OCI-LY3 (cell line): ENCODE data around the gene REXO4.

Experiments used
- H2AFZ ChIP-seq: fragments of 200-600, 300-600 bp; shearing (Covaris generic); 2 replicates; pipeline ENCODE4 v1.6.0; 2014; ENCODE audit warnings: antibody characterized with exemption, low read depth, low read length
- H3K27ac ChIP-seq: fragments of 200-600, 300-600 bp; sonication (generic); 2 replicates; pipeline ENCODE4 v1.5.1; 2014; ENCODE audit warnings: mild to moderate bottlenecking, low read length, moderate library complexity, mixed read lengths
- H3K27me3 ChIP-seq: fragments of 200-600, 300-600 bp; sonication (generic); 2 replicates; pipeline ENCODE4 v1.6.1; 2014; ENCODE audit warnings: low read depth, low read length, mixed read lengths
- H3K36me3 ChIP-seq: fragments of 200-600, 300-600 bp; sonication (generic); replicated peaks from 2 replicates; pipeline ENCODE3; 2014; ENCODE audit warnings: low read depth, low read length, mixed read lengths
- H3K4me1 ChIP-seq: fragments of 300-600, 200-600 bp; sonication (generic); 2 replicates; pipeline ENCODE4 v1.6.1; 2014; ENCODE audit warnings: low read length, mixed read lengths
- H3K4me2 ChIP-seq: fragments of 200-600, 300-600 bp; sonication (generic); 2 replicates; pipeline ENCODE4 v1.6.1; 2014; ENCODE audit warnings: low read length, mixed read lengths
- H3K4me3 ChIP-seq: fragments of 300-600, 200-600 bp; sonication (generic); 2 replicates; pipeline ENCODE4 v1.5.1; 2014; ENCODE audit warnings: antibody characterized with exemption, mild to moderate bottlenecking, low read length, moderate library complexity
- H3K79me2 ChIP-seq: fragments of 300-600, 200-600 bp; shearing (Covaris generic); 2 replicates; pipeline ENCODE4 v1.6.1; 2014; ENCODE audit warnings: mild to moderate bottlenecking, low read length, mixed read lengths
- H3K9ac ChIP-seq: fragments of 300-600, 200-600 bp; shearing (Covaris generic); 2 replicates; pipeline ENCODE4 v1.6.0; 2014; ENCODE audit warnings: mild to moderate bottlenecking, low read length, moderate library complexity
- H3K9me3 ChIP-seq: fragments of 200-600, 300-600 bp; shearing (Covaris generic); 2 replicates; pipeline ENCODE4 v1.6.1; 2014; ENCODE audit warnings: low read length, mixed read lengths; ENCODE audit not compliant: insufficient read depth
- H4K20me1 ChIP-seq: fragments of 200-600, 300-600 bp; sonication (generic); 2 replicates; pipeline ENCODE4 v1.6.1; 2016; ENCODE audit warnings: low read length, mixed read lengths; ENCODE audit not compliant: insufficient read depth
- EZH2phosphoT487 ChIP-seq: fragments of 200-600 bp; shearing (Covaris generic); IDR thresholded peaks from 2 replicates; pipeline ENCODE4 v1.6.1; 2018; ENCODE audit warnings: antibody characterized with exemption, mixed run types, low read depth
- TF ChIP-seq, protein P1 (sequence below): fragments of 200-600, 300-600 bp; sonication (generic); IDR thresholded peaks from 2 replicates; pipeline ENCODE4 v1.5.1; 2014; ENCODE audit warnings: antibody characterized with exemption, low read length, low read depth

Gene REXO4

DNA sequence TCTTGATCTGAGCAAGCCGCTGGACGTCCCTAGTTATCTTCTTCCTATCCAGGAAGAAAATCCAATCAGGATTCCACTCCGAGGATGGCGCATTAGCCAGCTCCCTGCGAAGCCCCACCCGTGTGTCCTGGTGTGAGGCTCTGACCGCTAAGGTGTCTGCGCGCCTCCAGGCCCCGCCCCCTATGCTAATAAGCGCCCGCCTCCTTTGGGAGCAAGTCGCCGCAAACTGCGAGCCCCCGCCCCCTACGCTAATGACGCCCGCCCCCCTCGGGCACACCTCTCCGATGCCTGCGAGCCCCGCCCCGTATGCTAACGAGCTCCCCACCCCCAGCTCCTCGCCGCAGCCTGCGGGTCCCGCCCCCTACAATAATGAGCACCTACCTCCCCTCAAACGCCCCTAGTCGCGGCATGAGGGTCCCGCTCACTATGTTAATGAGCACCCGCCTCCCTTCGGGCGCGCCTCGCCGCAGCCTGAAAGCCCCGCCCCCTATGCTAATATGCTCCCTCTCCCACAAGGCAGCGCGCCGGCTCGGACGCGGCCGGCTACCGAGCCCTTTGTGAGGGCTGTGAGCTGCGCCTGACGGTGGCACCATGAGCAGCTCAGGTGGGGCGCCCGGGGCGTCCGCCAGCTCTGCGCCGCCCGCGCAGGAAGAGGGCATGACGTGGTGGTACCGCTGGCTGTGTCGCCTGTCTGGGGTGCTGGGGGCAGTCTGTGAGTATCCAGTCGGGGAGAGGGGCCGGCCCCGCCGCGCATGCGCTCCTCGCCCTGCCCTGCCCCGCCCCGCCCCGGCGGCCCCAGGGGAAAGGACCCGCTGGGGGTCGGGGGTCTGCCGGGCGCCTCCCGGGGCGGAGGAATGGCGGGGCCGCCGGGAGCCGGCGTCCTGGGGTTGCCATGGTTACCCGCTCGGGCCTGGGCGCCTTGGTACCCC, 41.9 kb upstream of the REXO4 start, which contains the start of gene CACFD1:
Gene CACFD1 (plus strand): TSS at position 503 of the 929 bp plus-strand sequence. CDS start 89 bp downstream, at position 592.
- Histone ChIP-seq H3K4me1 (peaks cover 20% of the 10 kb centered on the region), H3K27ac (peak within 1 kb of the TSS; percentile 59), H3K4me2 (peak within 1 kb of the TSS; percentile 94), H3K4me3 (peak within 1 kb of the TSS; percentile 83), H3K9ac (peak within 1 kb of the TSS; percentile 73), H3K36me3 (no peaks in the 10 kb centered on the region), H3K27me3 (peaks cover 20% of the 10 kb centered on the region), H3K9me3 (no peaks in the 10 kb centered on the region), H4K20me1 (no peaks in the 10 kb centered on the region), H3K79me2 (no peaks in the 10 kb centered on the region), H2AFZ (peak within 1 kb of the TSS; percentile 80)
- no peak for TF ChIP-seq EZH2phosphoT487
- TF ChIP-seq, protein P1, sequence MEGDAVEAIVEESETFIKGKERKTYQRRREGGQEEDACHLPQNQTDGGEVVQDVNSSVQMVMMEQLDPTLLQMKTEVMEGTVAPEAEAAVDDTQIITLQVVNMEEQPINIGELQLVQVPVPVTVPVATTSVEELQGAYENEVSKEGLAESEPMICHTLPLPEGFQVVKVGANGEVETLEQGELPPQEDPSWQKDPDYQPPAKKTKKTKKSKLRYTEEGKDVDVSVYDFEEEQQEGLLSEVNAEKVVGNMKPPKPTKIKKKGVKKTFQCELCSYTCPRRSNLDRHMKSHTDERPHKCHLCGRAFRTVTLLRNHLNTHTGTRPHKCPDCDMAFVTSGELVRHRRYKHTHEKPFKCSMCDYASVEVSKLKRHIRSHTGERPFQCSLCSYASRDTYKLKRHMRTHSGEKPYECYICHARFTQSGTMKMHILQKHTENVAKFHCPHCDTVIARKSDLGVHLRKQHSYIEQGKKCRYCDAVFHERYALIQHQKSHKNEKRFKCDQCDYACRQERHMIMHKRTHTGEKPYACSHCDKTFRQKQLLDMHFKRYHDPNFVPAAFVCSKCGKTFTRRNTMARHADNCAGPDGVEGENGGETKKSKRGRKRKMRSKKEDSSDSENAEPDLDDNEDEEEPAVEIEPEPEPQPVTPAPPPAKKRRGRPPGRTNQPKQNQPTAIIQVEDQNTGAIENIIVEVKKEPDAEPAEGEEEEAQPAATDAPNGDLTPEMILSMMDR: no peak

DNA sequence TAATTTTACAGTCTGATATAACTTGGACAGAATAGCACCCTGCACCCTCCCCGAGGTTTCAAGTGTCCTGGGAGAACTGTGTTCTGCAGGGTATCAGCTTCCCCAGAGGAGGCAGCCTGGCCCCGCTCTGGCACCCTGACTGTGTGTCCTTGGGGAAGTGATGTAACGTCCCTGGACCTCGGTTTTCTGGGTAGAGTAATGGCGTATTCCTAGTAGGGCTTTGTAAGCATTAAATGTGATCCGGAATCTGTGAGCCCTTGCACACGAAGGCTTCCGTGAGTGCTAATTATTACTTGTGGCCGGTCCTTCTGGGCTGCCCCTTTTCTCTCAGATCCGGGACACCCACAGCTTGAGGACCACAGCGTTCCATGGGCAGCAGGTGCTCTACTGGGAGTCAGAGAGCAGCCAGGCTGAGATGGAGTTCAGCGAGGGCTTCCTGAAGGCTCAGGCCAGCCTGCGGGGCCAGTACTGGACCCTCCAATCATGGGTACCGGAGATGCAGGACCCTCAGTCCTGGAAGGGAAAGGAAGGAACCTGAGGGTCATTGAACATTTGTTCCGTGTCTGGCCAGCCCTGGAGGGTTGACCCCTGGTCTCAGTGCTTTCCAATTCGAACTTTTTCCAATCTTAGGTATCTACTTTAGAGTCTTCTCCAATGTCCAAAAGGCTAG, 41.0 kb upstream of the REXO4 start:
- Histone ChIP-seq H2AFZ (no peak overlapping the region), H3K27ac (no peak overlapping the region), H3K4me1 (peaks cover 12% of the 10 kb centered on the region), H3K9me3 (no peaks in the 10 kb centered on the region), H3K4me3 (peak overlapping the region; percentile 83), H3K4me2 (peak overlapping the region; percentile 63), H3K79me2 (no peaks in the 10 kb centered on the region), H3K27me3 (peaks cover 20% of the 10 kb centered on the region), H4K20me1 (no peaks in the 10 kb centered on the region), H3K9ac (no peak overlapping the region), H3K36me3 (no peaks in the 10 kb centered on the region)
- no peak for TF ChIP-seq EZH2phosphoT487
- TF ChIP-seq, protein P1: no peak

DNA sequence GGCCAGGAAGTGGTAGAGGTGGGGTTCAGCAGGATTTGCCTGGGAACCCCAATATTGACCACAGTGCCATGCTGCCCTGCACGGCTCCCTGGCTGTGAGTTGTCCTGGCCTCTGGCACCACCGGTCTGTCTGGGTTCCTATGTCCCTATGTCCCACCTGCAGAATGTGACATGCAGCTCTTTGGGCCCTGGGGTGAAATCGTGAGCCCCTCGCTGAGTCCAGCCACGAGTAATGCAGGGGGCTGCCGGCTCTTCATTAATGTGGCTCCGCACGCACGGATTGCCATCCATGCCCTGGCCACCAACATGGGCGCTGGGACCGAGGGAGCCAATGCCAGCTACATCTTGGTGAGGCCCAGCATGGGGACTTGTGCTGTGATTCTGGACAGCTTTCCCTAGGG, 39.9 kb upstream of the REXO4 start:
- no peaks in the 10 kb centered on the region for H3K9me3 ChIP-seq
- H2AFZ ChIP-seq: no peak overlapping the region
- H3K4me1 ChIP-seq: peaks cover 12% of the 10 kb centered on the region
- peaks cover 19% of the 10 kb centered on the region for H3K27me3 ChIP-seq
- no peaks in the 10 kb centered on the region for H4K20me1 ChIP-seq
- H3K4me3 ChIP-seq: no peak overlapping the region
- no peak overlapping the region for H3K9ac ChIP-seq
- no peaks in the 10 kb centered on the region for H3K36me3 ChIP-seq
- no peaks in the 10 kb centered on the region for H3K79me2 ChIP-seq
- no peak overlapping the region for H3K27ac ChIP-seq
- TF ChIP-seq EZH2phosphoT487: no peak
- TF ChIP-seq, protein P1: no peak
- H3K4me2 ChIP-seq: no peak overlapping the region

DNA sequence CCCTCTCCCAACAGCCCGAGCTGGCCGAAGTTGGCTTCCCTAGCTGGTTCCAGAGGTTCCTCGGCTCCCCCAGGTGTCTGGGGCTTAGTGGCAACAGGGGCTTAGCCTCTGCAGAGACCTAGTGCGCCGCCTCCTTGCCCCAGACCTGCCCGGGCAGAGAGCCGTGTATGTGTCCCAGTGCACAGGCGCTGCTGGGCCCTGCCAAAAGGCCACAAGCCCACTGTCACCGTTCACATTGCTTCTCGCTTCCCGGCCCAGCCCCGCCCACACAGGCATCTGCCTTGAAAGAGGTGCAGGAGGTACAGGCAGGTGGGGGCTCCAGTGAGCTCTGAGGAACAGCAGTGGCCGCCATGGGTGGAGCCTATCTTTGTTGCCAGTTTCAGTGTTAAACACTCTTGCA, 39.4 kb upstream of the REXO4 start:
- H3K4me1 ChIP-seq: peaks cover 12% of the 10 kb centered on the region
- H3K27me3 ChIP-seq: peaks cover 19% of the 10 kb centered on the region
- no peak overlapping the region for H3K4me2 ChIP-seq
- TF ChIP-seq EZH2phosphoT487: no peak
- TF ChIP-seq, protein P1: no peak
- H3K9me3 ChIP-seq: no peaks in the 10 kb centered on the region
- no peak overlapping the region for H3K27ac ChIP-seq
- H3K9ac ChIP-seq: no peak overlapping the region
- H3K4me3 ChIP-seq: no peak overlapping the region
- H4K20me1 ChIP-seq: no peaks in the 10 kb centered on the region
- H3K79me2 ChIP-seq: no peaks in the 10 kb centered on the region
- no peaks in the 10 kb centered on the region for H3K36me3 ChIP-seq
- H2AFZ ChIP-seq: no peak overlapping the region
